Sciatic nerve (tissue), 2 donors: ENCODE measurements around the gene PRM1. TPM values are rescaled to one million over a fixed set of nuclear protein-coding genes. Genes with fewer than 3 reads are reported as not detected.

ENCODE experiments used
- ATAC-seq: fragments of 200-7000 bp; cut with Tn5 transposase; one replicate; pipeline ENCODE4 v1.9.1; 2020; ENCODE audit warnings: mild to moderate bottlenecking, moderate library complexity
- DNase-seq: peaks from one replicate; pipeline ENCODE4 v3.0.0-alpha.2; 2020; ENCODE audit warnings: low spot score
- intact Hi-C: fragments of 100-400 bp; cut with DNase I; formaldehyde crosslinking; loops from one replicate; pipeline ENCODE4 v1.14.2; 2022
- total RNA-seq: library from RNA; stranded (reverse); fragmentation: NEBNext Ultra II Directional; extraction: Animal tissue kit (Norgen Biotek cat#: 25700); gene quantifications from one replicate; pipeline ENCODE4 v1.2.1, GENCODE V29; 2021
- donor health status: DM: no; HTN: no; CAD: no.
- donor health status: DM: no; HTN: no; CAD: no.

Gene PRM1
- total RNA-seq, 1 donor from 2014 or later: not detected

- no peak for ATAC-seq
- peak; percentile 66 for DNase-seq
- intact Hi-C loops: loop anchor here (10.0 kb wide), 1 partner anchor 86 kb away; the partner anchor contains the start of gene RMI2
Observed at GRCh38 chr16:11258553-11259492, 22.3 kb downstream of the PRM1 start.

- intact Hi-C loops: loop anchor here (2.0 to 10.0 kb wide), 2 partner anchors 87 to 289 kb away; partner anchors contain the start of gene RMI2
- peak; percentile 89 for ATAC-seq
- DNase-seq: peak; percentile 87
Observed at GRCh38 chr16:11257131-11257938, 23.8 kb downstream of the PRM1 start.

- intact Hi-C loops: loop anchor here (2.0 to 10.0 kb wide), 2 partner anchors 88 to 288 kb away; partner anchors contain the start of gene RMI2
- ATAC-seq: peak; percentile 71
- peak; percentile 81 for DNase-seq
Observed at GRCh38 chr16:11256661-11257130, 24.4 kb downstream of the PRM1 start.

- intact Hi-C loops: loop anchor here (2.0 to 10.0 kb wide), 2 partner anchors 89 to 287 kb away; partner anchors contain the start of gene RMI2
- ATAC-seq: peak; percentile 84
- DNase-seq: peak; percentile 91
Observed at GRCh38 chr16:11255737-11256660, 25.1 kb downstream of the PRM1 start, which contains the start of gene SOCS1. SOCS1 (minus strand) TSS chr16:11256204; CDS start chr16:11255478, 726 bp downstream.

GRCh38 chr16:11254913-11255736 is 26.0 kb downstream of the PRM1 start:
- intact Hi-C loops: loop anchor here (5.0 to 10.0 kb wide), 2 partner anchors 90 to 1413 kb away; partner anchors contain the start of gene RMI2
- ATAC-seq (no peak), DNase-seq (peak; percentile 69)

- intact Hi-C loops: loop anchor here (5.0 to 10.0 kb wide), 2 partner anchors 91 to 1412 kb away; partner anchors contain the start of gene RMI2
- ATAC-seq: no peak
- no peak for DNase-seq
Observed at GRCh38 chr16:11253995-11254912, 26.9 kb downstream of the PRM1 start.

- no peak for DNase-seq
- no peak for ATAC-seq
- intact Hi-C loops: loop anchor here (5.0 to 10.0 kb wide), 2 partner anchors 91 to 1411 kb away; partner anchors contain the start of gene RMI2
Observed at GRCh38 chr16:11253009-11253994, 27.8 kb downstream of the PRM1 start.

- ATAC-seq (no peak), DNase-seq (no peak)
- intact Hi-C loops: loop anchor here (5.0 to 10.0 kb wide), 2 partner anchors 92 to 1410 kb away; partner anchors contain the start of gene RMI2
Observed at GRCh38 chr16:11252482-11252931, 28.6 kb downstream of the PRM1 start.

- intact Hi-C loops: loop anchor here (5.0 to 10.0 kb wide), 2 partner anchors 93 to 1410 kb away; partner anchors contain the start of gene RMI2
- DNase-seq (no peak), ATAC-seq (no peak)
Observed at GRCh38 chr16:11251525-11252481, 29.3 kb downstream of the PRM1 start.

GRCh38 chr16:11250786-11251524 is 30.2 kb downstream of the PRM1 start:
- ATAC-seq: no peak
- DNase-seq: no peak
- intact Hi-C loops: loop anchor here (5.0 to 10.0 kb wide), 2 partner anchors 94 to 1409 kb away; partner anchors contain the start of gene RMI2

- DNase-seq (no peak), ATAC-seq (no peak)
- intact Hi-C loops: loop anchor here (5.0 to 10.0 kb wide), 2 partner anchors 95 to 1408 kb away; partner anchors contain the start of gene RMI2
Observed at GRCh38 chr16:11250091-11250785, 30.9 kb downstream of the PRM1 start.
